ENCODE data around the gene N4BP3.

DNA sequence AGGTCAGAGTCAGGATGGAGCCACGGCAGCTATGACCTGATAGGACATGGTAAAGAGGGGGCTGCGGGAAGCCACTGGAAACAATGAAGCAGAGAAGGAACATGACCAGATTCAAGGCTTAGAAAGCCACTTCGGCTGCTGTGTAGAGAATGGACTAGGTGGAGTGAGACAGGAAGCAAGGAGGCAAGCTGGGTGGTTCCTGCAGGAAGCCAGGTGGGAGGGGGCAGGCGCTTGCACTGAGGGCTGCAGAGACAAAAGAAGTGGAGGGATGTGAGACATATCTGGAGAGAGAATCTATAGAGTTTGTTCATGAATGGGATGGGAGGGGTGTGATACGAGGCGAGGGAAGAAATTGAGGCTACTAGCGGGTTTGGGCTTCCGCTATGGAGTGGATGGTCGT is 19.0 kb upstream of the N4BP3 start:
- TF ChIP-seq, protein P1, sequence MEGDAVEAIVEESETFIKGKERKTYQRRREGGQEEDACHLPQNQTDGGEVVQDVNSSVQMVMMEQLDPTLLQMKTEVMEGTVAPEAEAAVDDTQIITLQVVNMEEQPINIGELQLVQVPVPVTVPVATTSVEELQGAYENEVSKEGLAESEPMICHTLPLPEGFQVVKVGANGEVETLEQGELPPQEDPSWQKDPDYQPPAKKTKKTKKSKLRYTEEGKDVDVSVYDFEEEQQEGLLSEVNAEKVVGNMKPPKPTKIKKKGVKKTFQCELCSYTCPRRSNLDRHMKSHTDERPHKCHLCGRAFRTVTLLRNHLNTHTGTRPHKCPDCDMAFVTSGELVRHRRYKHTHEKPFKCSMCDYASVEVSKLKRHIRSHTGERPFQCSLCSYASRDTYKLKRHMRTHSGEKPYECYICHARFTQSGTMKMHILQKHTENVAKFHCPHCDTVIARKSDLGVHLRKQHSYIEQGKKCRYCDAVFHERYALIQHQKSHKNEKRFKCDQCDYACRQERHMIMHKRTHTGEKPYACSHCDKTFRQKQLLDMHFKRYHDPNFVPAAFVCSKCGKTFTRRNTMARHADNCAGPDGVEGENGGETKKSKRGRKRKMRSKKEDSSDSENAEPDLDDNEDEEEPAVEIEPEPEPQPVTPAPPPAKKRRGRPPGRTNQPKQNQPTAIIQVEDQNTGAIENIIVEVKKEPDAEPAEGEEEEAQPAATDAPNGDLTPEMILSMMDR (IDR thresholded peaks at IDR 0.05): no peak
- no peak for TF ChIP-seq POLR2AphosphoS5 (IDR thresholded peaks at IDR 0.05)
- no peak for TF ChIP-seq POLR2A (IDR thresholded peaks at IDR 0.05)
- no peak for TF ChIP-seq EP300 (IDR thresholded peaks at IDR 0.05)
